GM12801 (cell line): Measurements from ENCODE around the gene TMTC3.

Experiments
- CTCF ChIP-seq: IDR thresholded peaks from one replicate; pipeline ENCODE4 v1.5.1; 2011; ENCODE audit warnings: control low read depth; ENCODE audit not compliant: insufficient read length; ENCODE audit errors: extremely low read depth

Gene TMTC3

GRCh38 chr12:88172844-88173407 is 30.8 kb downstream of the TMTC3 start:
- TF ChIP-seq CTCF: no peak

DNA sequence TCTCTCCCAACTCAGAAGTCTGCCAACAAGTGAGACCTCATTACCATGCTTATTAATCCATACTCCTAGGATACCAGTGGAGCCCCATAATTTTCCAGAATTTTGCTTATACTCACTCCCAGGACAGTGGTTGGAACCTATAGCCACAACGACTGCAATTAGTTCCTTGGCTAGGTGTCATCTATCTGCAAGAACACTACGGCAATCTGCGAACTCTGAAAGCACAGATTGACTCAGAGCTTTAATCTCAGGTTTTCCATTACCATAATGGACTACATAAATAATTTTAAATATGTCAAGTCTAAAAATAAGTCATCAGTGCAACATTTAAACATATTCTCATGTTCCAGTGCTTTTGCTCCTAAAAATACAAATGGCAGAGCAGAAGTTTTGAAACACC is 33.4 kb downstream of the TMTC3 start:
- TF ChIP-seq CTCF: no peak

- TF ChIP-seq CTCF: no peak
These were observed 37.4 kb downstream of the TMTC3 start for GRCh38 chr12:88179436-88180014.

GRCh38 chr12:88181881-88182280 is 39.8 kb downstream of the TMTC3 start:
- TF ChIP-seq CTCF: no peak

DNA sequence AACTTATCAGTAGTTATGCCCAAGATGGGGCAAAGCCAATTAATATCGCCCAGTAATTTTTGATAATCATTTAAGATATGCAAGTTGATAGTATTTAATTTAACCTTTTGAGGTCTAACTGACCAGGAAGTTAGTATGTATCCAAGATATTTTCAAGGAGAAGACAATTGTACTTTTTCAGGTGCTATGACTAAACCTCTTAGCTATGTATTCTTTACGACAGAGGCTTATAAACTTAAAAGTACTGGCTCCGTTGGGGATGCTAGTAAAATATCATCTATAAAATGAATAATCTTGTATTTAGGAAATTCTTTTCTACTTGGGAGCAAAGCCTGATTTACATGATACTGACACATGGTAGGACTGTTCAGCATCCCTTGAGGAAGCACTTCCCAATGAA is 40.3 kb downstream of the TMTC3 start:
- TF ChIP-seq CTCF: no peak

GRCh38 chr12:88184196-88184595 is 42.1 kb downstream of the TMTC3 start:
- TF ChIP-seq CTCF: no peak

DNA sequence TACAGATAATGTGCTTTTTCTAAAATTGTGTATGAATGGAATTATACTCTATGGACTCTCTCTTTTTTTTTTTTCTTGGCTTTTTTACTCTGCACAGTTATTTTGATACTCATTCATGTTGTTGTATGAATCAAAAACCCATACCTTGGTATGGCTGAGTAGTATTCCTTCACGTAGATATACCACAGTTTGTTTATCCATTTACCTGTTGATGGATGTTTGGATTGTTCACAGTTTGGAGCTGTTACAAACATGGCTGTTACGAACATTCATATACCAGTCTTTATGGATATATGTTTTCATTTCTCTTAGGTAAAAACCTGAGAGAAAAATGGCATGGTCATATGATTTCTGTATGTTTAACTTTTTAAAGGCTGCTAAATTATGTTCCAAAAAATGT is 43.2 kb downstream of the TMTC3 start:
- no peak for TF ChIP-seq CTCF

DNA sequence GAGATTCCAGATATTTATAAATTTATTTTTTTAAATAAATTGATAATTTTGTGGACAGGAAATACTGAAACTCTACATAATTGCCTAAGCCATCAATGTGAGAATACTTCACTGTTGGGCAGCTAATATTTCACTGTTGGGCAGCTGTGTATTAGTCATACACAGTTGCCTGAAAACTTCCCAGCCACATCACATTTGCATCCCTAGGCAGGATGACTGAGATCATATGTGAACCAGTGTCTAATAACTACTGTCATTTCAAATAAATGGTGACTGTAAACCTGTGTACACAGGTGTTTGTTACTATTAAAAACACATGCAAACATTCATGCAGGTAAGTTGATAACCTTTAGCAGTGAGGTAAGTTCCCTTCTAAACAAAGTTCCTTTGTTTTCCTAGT is 43.9 kb downstream of the TMTC3 start:
- no peak for TF ChIP-seq CTCF
